Neural progenitor cell (in vitro differentiated cells): ENCODE results near the gene VARS1.

Source experiments
- EZH2 ChIP-seq: fragments of 200-600 bp; sonication (generic); IDR thresholded peaks from 2 replicates; pipeline ENCODE4 v1.6.1; 2017; ENCODE audit warnings: antibody characterized with exemption, mild to moderate bottlenecking, moderate library complexity
- EZH2phosphoT487 ChIP-seq: fragments of 200-600 bp; sonication (generic); IDR thresholded peaks from 2 replicates; pipeline ENCODE4 v1.6.1; 2017; ENCODE audit warnings: antibody characterized with exemption

DNA sequence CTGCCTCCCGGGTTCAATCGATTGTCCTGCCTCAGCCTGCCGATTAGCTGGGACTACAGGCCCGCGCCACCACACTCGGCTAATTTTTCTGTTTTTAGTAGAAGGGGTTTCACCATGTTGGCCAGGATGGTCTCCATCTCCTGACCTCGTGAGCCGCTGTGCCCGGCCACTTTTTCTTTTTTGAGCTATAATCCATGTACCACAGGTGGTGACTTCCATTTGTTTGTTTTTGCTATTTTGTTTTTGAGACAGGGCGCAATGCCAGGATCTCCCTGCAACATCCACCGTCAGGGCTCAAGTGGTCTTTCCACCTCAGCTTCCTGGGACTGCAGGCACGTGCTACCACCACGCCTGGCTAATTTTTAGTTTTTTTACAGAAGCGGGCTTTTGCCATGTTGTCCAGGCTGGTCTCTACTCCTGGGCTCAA is 40.5 kb upstream of the VARS1 start:
- no peak for TF ChIP-seq EZH2
- no peak for TF ChIP-seq EZH2phosphoT487
